ENCODE data around the gene PFKFB4. TPM values are rescaled to one million over a fixed set of nuclear protein-coding genes. Genes with fewer than 3 reads are reported as not detected.

PFKFB4 gene
- total and polyA plus RNA-seq, 9 of the 15 experiments (the other 6 are each of a cell fraction or from before 2014, with no cell fraction given), result 0.92 to 56.3 (median 13.5) TPM

GRCh38 chr3:48475188-48475587, 81.4 kb downstream of the PFKFB4 start (continued):
- TF ChIP-seq ZBTB43 (CRISPR knock-in tag; IDR thresholded peaks at IDR 0.05), result no peak

- H3K27ac ChIP-seq (ENCODE audit: extremely low read depth, low read depth, low read length), result no peak overlapping the region
- no peak overlapping the region for H3K4me3 ChIP-seq
- intact Hi-C loops (cut with micrococcal nuclease), result no loop called here
- H2AFZ ChIP-seq (ENCODE audit: low read depth, low read length), result no peak overlapping the region
- in situ Hi-C loops (cut with MboI), result no loop called here
- H4K20me1 ChIP-seq (replicated peaks; ENCODE audit: control insufficient read depth, insufficient read depth, low read length), result no peaks in the 10 kb centered on the region
- H3K4me1 ChIP-seq (replicated peaks in 1 of 2; ENCODE audit: control insufficient read depth in 2 of 2, insufficient read depth in 2 of 2, low read length in 2 of 2), result peaks cover 5 to 30% of the 10 kb centered on the region in 2 experiments; a peak in 4 of 5 replicates
- TF ChIP-seq ADNP (tag; IDR thresholded peaks at IDR 0.05), result no peak
- CTCF ChIA-PET (ENCODE audit: low intra/inter-chr PET ratio), result no interaction called here
- no TSS peak for BruUV-seq (replicated peaks)
- FAIRE-seq (no peak), ATAC-seq (no peak), DNase-seq (ENCODE audit: extremely low read depth in 1 of 4, low spot score in 3 of 4) (no peak)
- WGBS (ENCODE audit: insufficient coverage, low coverage, missing lambda C conversion rate), result 73% methylated on average over 2 of the region's 4 CpGs
- no peaks in the 10 kb centered on the region for H3K9me3 ChIP-seq (replicated peaks; ENCODE audit: control insufficient read depth, insufficient read depth, low read depth, low read length)
- H3K9ac ChIP-seq (ENCODE audit: insufficient read depth in 1 of 2, low read depth in 2 of 2, low read length in 2 of 2), result no peak overlapping the region; a peak in 1 of 4 replicates
- H3K9me1 ChIP-seq (ENCODE audit: control insufficient read depth, insufficient read depth, low read length), result no peaks in the 10 kb centered on the region
- peaks cover 3% of the 10 kb centered on the region; the same call in 1 of the 3 replicates for H3K36me3 ChIP-seq (ENCODE audit: control insufficient read depth, insufficient read depth, low read length)
- POLR2A ChIA-PET, result interaction anchor here (1.1 to 2.5 kb wide), 2 partner anchors 75 to 83 kb away, joined by 3 to 6 read pairs; no protein-coding TSS in a partner anchor
- peaks cover 22% of the 10 kb centered on the region for H3K79me2 ChIP-seq (ENCODE audit: control insufficient read depth, insufficient read depth, low read length)
- no peak overlapping the region for H3K4me2 ChIP-seq (ENCODE audit: insufficient read depth, low read length)
- H3K27me3 ChIP-seq (ENCODE audit: control insufficient read depth in 2 of 2, insufficient read depth in 2 of 2, low read length in 2 of 2), result no peaks in the 10 kb centered on the region
Observed at GRCh38 chr3:48474619-48475018, 82.0 kb downstream of the PFKFB4 start.

All from K562 (cell line).